H9 (cell line): ENCODE measurements around the gene SUSD2. TPM values are rescaled to one million over a fixed set of nuclear protein-coding genes. Genes with fewer than 3 reads are reported as not detected.

Experiments used
- DNase-seq: peaks from one replicate; pipeline ENCODE4 v3.0.0-alpha.2; 2017
- H2AFZ ChIP-seq: one replicate; pipeline ENCODE4 v1.6.1; 2013; ENCODE audit warnings: mild to moderate bottlenecking, low read length, control low read depth, moderate library complexity
- H2AK5ac ChIP-seq: 2 replicates; pipeline ENCODE4 v1.6.1; 2013; ENCODE audit warnings: low read length, control low read depth, mixed read lengths; ENCODE audit not compliant: insufficient read length
- H2BK120ac ChIP-seq: one replicate; pipeline ENCODE4 v1.6.1; 2013; ENCODE audit warnings: low read depth, mild to moderate bottlenecking, low read length, control low read depth, inconsistent platforms; ENCODE audit not compliant: poor library complexity, severe bottlenecking
- H2BK12ac ChIP-seq: 2 replicates; pipeline ENCODE4 v1.6.1; 2013; ENCODE audit warnings: low read length, control low read depth, mixed read lengths, low read depth; ENCODE audit not compliant: insufficient read length
- H2BK15ac ChIP-seq: 2 replicates; pipeline ENCODE4 v1.6.1; 2013; ENCODE audit warnings: low read depth, low read length, control low read depth
- H2BK20ac ChIP-seq: one replicate; pipeline ENCODE4 v1.6.1; 2013; ENCODE audit warnings: low read depth, mild to moderate bottlenecking, low read length, control low read depth, inconsistent platforms; ENCODE audit not compliant: poor library complexity, severe bottlenecking
- H2BK5ac ChIP-seq: 2 replicates; pipeline ENCODE4 v1.6.1; 2013; ENCODE audit warnings: low read length, control low read depth, mixed read lengths; ENCODE audit not compliant: insufficient read length
- H3K14ac ChIP-seq: 2 replicates; pipeline ENCODE4 v1.6.1; 2013; ENCODE audit warnings: low read length, control low read depth; ENCODE audit not compliant: insufficient read depth
- H3K18ac ChIP-seq: 2 replicates; pipeline ENCODE4 v1.6.1; 2013; ENCODE audit warnings: low read depth, mild to moderate bottlenecking, mixed read lengths, low read length, control low read depth; ENCODE audit not compliant: insufficient read length
- H3K23ac ChIP-seq: 2 replicates; pipeline ENCODE4 v1.6.1; 2013; ENCODE audit warnings: low read length, control low read depth, mixed read lengths, low read depth; ENCODE audit not compliant: insufficient read length
- H3K23me2 ChIP-seq: 2 replicates; pipeline ENCODE4 v1.6.1; 2013; ENCODE audit warnings: low read depth, mild to moderate bottlenecking, mixed read lengths, low read length, control low read depth; ENCODE audit not compliant: insufficient read length, poor library complexity, severe bottlenecking
- H3K27ac ChIP-seq: 2 replicates; pipeline ENCODE4 v1.5.1; 2013; ENCODE audit warnings: low read length, control low read depth, mixed read lengths, low read depth; ENCODE audit not compliant: insufficient read length
- H3K27me3 ChIP-seq: 2 replicates; pipeline ENCODE4 v1.6.1; 2013; ENCODE audit warnings: low read length, control low read depth, inconsistent platforms; ENCODE audit not compliant: insufficient read depth
- H3K4ac ChIP-seq: 2 replicates; pipeline ENCODE4 v1.6.1; 2013; ENCODE audit warnings: low read depth, mild to moderate bottlenecking, control low read depth, inconsistent platforms, low read length, moderate library complexity
- H3K4me1 ChIP-seq: 2 replicates; pipeline ENCODE4 v1.6.1; 2013; ENCODE audit warnings: low read length, control low read depth, inconsistent platforms; ENCODE audit not compliant: insufficient read depth
- H3K4me2 ChIP-seq: 2 replicates; pipeline ENCODE4 v1.6.1; 2013; ENCODE audit warnings: low read length, control low read depth, mixed read lengths; ENCODE audit not compliant: insufficient read length, insufficient read depth
- H3K56ac ChIP-seq: 2 replicates; pipeline ENCODE4 v1.6.1; 2013; ENCODE audit warnings: low read depth, mild to moderate bottlenecking, mixed read lengths, low read length, control low read depth; ENCODE audit not compliant: insufficient read length
- H3K79me1 ChIP-seq: 2 replicates; pipeline ENCODE4 v1.6.1; 2013; ENCODE audit warnings: low read depth, mild to moderate bottlenecking, moderate library complexity, low read length, control low read depth, inconsistent platforms; ENCODE audit not compliant: insufficient read depth, poor library complexity, severe bottlenecking
- H3K79me2 ChIP-seq: 2 replicates; pipeline ENCODE4 v1.6.1; 2013; ENCODE audit warnings: low read length, control low read depth, inconsistent platforms; ENCODE audit not compliant: insufficient read depth
- H3K9ac ChIP-seq: 2 replicates; pipeline ENCODE4 v1.6.1; 2013; ENCODE audit warnings: low read length, control low read depth, mixed read lengths; ENCODE audit not compliant: insufficient read length; ENCODE audit errors: extremely low read depth
- H3K9me3 ChIP-seq: one replicate; pipeline ENCODE4 v1.6.1; 2013; ENCODE audit warnings: low read depth, low read length, inconsistent platforms; ENCODE audit not compliant: control insufficient read depth
- H3T11ph ChIP-seq: one replicate; pipeline ENCODE4 v1.6.1; 2013; ENCODE audit warnings: mild to moderate bottlenecking, low read length, control low read depth, inconsistent platforms
- H4K20me1 ChIP-seq: one replicate; pipeline ENCODE4 v1.6.1; 2013; ENCODE audit not compliant: control insufficient read depth, insufficient read length, insufficient read depth
- H4K5ac ChIP-seq: 2 replicates; pipeline ENCODE4 v1.6.1; 2013; ENCODE audit warnings: low read depth, mild to moderate bottlenecking, mixed read lengths, low read length, control low read depth; ENCODE audit not compliant: insufficient read length
- H4K8ac ChIP-seq: replicated peaks from 2 replicates; pipeline ENCODE4 v1.6.1; 2013; ENCODE audit warnings: low read length, control low read depth, mixed read lengths, low read depth; ENCODE audit not compliant: insufficient read length
- H4K91ac ChIP-seq: 2 replicates; pipeline ENCODE4 v1.6.1; 2013; ENCODE audit warnings: low read depth, mild to moderate bottlenecking, moderate library complexity, mixed read lengths, low read length, control low read depth; ENCODE audit not compliant: insufficient read length
- H3K27ac Mint-ChIP-seq, 3 experiments: 2 replicates in 2 of 3; 3 replicates in 1 of 3; pipeline ENCODE4 v1.8.0; 2020 to 2021; ENCODE audit warnings: mixed read lengths in 3 of 3, mild to moderate bottlenecking in 1 of 3, moderate library complexity in 1 of 3
- H3K27me3 Mint-ChIP-seq: 2 replicates; pipeline ENCODE4 v1.8.0; 2021; ENCODE audit warnings: low read depth, mild to moderate bottlenecking, moderate library complexity, mixed read lengths
- H3K36me3 Mint-ChIP-seq, 3 experiments: 2 replicates in 2 of 3; 3 replicates in 1 of 3; pipeline ENCODE4 v1.8.0; 2020 to 2021; ENCODE audit warnings: low read depth in 3 of 3, mixed read lengths in 3 of 3; ENCODE audit not compliant: insufficient read depth in 1 of 3
- H3K4me1 Mint-ChIP-seq, 2 experiments: 2 replicates each; pipeline ENCODE4 v1.8.0; 2020; ENCODE audit warnings: mixed read lengths in 2 of 2
- H3K4me3 Mint-ChIP-seq, 2 experiments: 2 replicates in 1 of 2; 3 replicates in 1 of 2; pipeline ENCODE4 v1.8.0; 2020 to 2021; ENCODE audit warnings: mild to moderate bottlenecking in 2 of 2, mixed read lengths in 2 of 2, moderate library complexity in 1 of 2
- H3K9me3 Mint-ChIP-seq, 2 experiments: 2 replicates in 1 of 2; 3 replicates in 1 of 2; pipeline ENCODE4 v1.8.0; 2020; ENCODE audit warnings: mild to moderate bottlenecking in 2 of 2, mixed read lengths in 2 of 2, moderate library complexity in 1 of 2
- WGBS: extraction: QIAGEN DNeasy Blood & Tissue Kit; methylation state at CpG from one replicate; pipeline ENCODE4 v1.1.7; 2013; ENCODE audit warnings: missing lambda C conversion rate, low lambda C conversion rate, mixed read lengths; ENCODE audit not compliant: insufficient read length; ENCODE audit errors: extremely low coverage; 5-methylcytosine and 5-hydroxymethylcytosine counted together
- total RNA-seq: library from RNA; stranded (reverse); gene quantifications from 2 replicates; pipeline ENCODE4 v1.2.1, GENCODE V29; 2021
- TF ChIP-seq, protein P1 (sequence below): fragments of 200-600 bp; sonication (generic); conservative IDR thresholded peaks from 3 replicates; pipeline ENCODE4 v1.8.0; 2021; ENCODE audit warnings: antibody characterized with exemption, mild to moderate bottlenecking

Gene SUSD2
- total RNA-seq, 1 experiment from 2014 or later = 4.2 TPM

DNA sequence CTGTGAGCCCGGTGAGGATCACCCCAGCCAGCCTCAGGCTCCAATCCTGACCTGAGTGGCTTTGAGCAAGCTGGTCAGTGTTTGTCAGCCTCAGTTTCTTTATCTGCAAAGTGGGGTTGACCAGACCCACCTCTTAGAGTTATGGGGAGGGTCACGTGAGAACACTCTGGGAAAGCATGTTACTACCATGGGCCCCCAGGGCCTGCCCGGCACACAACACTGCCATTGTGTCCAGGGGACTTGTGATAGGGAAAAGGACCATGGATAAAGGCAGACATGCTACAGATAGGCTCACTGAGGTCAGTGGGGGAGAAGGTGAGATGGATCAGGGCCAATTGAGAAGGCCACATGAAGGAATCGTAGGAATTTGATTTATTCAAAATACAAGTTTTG lies 32.1 kb upstream of the SUSD2 start:
- no peak overlapping the region for H3K18ac ChIP-seq
- H2BK120ac ChIP-seq = no peak overlapping the region
- no peak overlapping the region for H2BK15ac ChIP-seq
- H4K5ac ChIP-seq = no peak overlapping the region
- H3K9ac ChIP-seq = no peak overlapping the region
- H3K56ac ChIP-seq = no peak overlapping the region
- H3K27me3 Mint-ChIP-seq = peaks cover 2% of the 10 kb centered on the region; the same call in 1 of the 2 replicates
- no CpG with 5 or more reads among the region's 4 CpGs for WGBS
- 0 out of 7 replicates have a peak overlapping the region, but pooled peaks of 1 of the 3 experiments have one; percentile 49 for H3K27ac Mint-ChIP-seq
- no peak overlapping the region for H4K91ac ChIP-seq
- H3K14ac ChIP-seq = no peak overlapping the region
- peaks cover 0 to 7% (median 2%) of the 10 kb centered on the region in 3 experiments; a peak in 5 of 7 replicates for H3K36me3 Mint-ChIP-seq
- H3K4me1 Mint-ChIP-seq = peaks cover 26 to 36% of the 10 kb centered on the region in 2 experiments
- no peak overlapping the region for H2BK12ac ChIP-seq
- no peak overlapping the region for H3T11ph ChIP-seq
- no peak overlapping the region for H3K27ac ChIP-seq
- H2AK5ac ChIP-seq = no peak overlapping the region
- H3K4me3 Mint-ChIP-seq = no peak overlapping the region
- no peak overlapping the region for H3K4ac ChIP-seq
- TF ChIP-seq, protein P1, sequence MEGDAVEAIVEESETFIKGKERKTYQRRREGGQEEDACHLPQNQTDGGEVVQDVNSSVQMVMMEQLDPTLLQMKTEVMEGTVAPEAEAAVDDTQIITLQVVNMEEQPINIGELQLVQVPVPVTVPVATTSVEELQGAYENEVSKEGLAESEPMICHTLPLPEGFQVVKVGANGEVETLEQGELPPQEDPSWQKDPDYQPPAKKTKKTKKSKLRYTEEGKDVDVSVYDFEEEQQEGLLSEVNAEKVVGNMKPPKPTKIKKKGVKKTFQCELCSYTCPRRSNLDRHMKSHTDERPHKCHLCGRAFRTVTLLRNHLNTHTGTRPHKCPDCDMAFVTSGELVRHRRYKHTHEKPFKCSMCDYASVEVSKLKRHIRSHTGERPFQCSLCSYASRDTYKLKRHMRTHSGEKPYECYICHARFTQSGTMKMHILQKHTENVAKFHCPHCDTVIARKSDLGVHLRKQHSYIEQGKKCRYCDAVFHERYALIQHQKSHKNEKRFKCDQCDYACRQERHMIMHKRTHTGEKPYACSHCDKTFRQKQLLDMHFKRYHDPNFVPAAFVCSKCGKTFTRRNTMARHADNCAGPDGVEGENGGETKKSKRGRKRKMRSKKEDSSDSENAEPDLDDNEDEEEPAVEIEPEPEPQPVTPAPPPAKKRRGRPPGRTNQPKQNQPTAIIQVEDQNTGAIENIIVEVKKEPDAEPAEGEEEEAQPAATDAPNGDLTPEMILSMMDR = no peak
- H2BK20ac ChIP-seq = no peak overlapping the region
- no peaks in the 10 kb centered on the region for H3K9me3 ChIP-seq
- no peak overlapping the region for H2BK5ac ChIP-seq
- no peak overlapping the region for H4K8ac ChIP-seq
- H4K20me1 ChIP-seq = no peaks in the 10 kb centered on the region
- no peaks in the 10 kb centered on the region for H3K79me1 ChIP-seq
- H3K9me3 Mint-ChIP-seq = no peaks in the 10 kb centered on the region
- H3K27me3 ChIP-seq = no peaks in the 10 kb centered on the region
- no peak for DNase-seq
- no peaks in the 10 kb centered on the region for H3K23me2 ChIP-seq
- H2AFZ ChIP-seq = no peak overlapping the region
- H3K79me2 ChIP-seq = no peaks in the 10 kb centered on the region
- no peak overlapping the region for H3K4me2 ChIP-seq
- H3K4me1 ChIP-seq = peaks cover 14% of the 10 kb centered on the region
- no peak overlapping the region for H3K23ac ChIP-seq
